NCI-H2107 treated with DMSO at 0.1 percent for 48 hours (cell line): ENCODE measurements around the gene ATAD3C.
A peak's percentile ranks its signal among the peaks of the same experiment; 100 is the strongest.
"Not testable (repeated sequence)": the region's sequence is repeated elsewhere in the genome, so short reads cannot be mapped to it uniquely, and the experiment has no call there.

ENCODE experiments used
- DNase-seq: peaks from one replicate; lab custom pipeline; 2025; ENCODE audit not compliant: unreplicated experiment; lab: John Stamatoyannopoulos, UW

The ATAD3C gene

GRCh38 chr1:1504777-1505365, 55.4 kb downstream of the ATAD3C start:
- DNase-seq: peak; percentile 1

GRCh38 chr1:1505366-1505798, 55.9 kb downstream of the ATAD3C start:
- not testable (repeated sequence) for DNase-seq

GRCh38 chr1:1505801-1506200, 56.3 kb downstream of the ATAD3C start:
- DNase-seq: not testable (repeated sequence)

- DNase-seq: no peak
Measured at GRCh38 chr1:1507305-1507704, 57.8 kb downstream of the ATAD3C start.

GRCh38 chr1:1508775-1509464, 59.4 kb downstream of the ATAD3C start:
- DNase-seq: not testable (repeated sequence)

GRCh38 chr1:1509465-1509850, 60.0 kb downstream of the ATAD3C start:
- not testable (repeated sequence) for DNase-seq

- DNase-seq: no peak
Measured at GRCh38 chr1:1510912-1511532, 61.5 kb downstream of the ATAD3C start.

- DNase-seq: peak; percentile 22
Measured at GRCh38 chr1:1511533-1512285, 62.2 kb downstream of the ATAD3C start, which contains the start of gene ATAD3A. Gene ATAD3A, plus strand, starts transcription at chr1:1512162. Its CDS starts 107 bp downstream, at chr1:1512269.

- not testable (repeated sequence) for DNase-seq
Measured at GRCh38 chr1:1512425-1512824, 62.9 kb downstream of the ATAD3C start.

GRCh38 chr1:1513675-1514074, 64.2 kb downstream of the ATAD3C start:
- not testable (repeated sequence) for DNase-seq

GRCh38 chr1:1514376-1514775, 64.9 kb downstream of the ATAD3C start:
- not testable (repeated sequence) for DNase-seq

GRCh38 chr1:1516923-1517322, 67.4 kb downstream of the ATAD3C start:
- not testable (repeated sequence) for DNase-seq

GRCh38 chr1:1517973-1518620, 68.6 kb downstream of the ATAD3C start:
- DNase-seq: no peak

- not testable (repeated sequence) for DNase-seq
Measured at GRCh38 chr1:1518621-1519007, 69.1 kb downstream of the ATAD3C start.
